Measurements from ENCODE around the gene VWA8.

GRCh38 chr13:41955605-41956004 lies 5.3 kb downstream of the VWA8 start:
- TF ChIP-seq CTCF (optimal IDR thresholded peaks at IDR 0.05 in 1 of 3, IDR thresholded peaks at IDR 0.05 in 1 of 3, conservative IDR thresholded peaks at IDR 0.05 in 1 of 3; ENCODE audit: extremely low read depth in 1 of 3, insufficient read depth in 2 of 3, low read length in 3 of 3) (no peak), EZH2 (IDR thresholded peaks at IDR 0.05; ENCODE audit: low read length) (no peak)
